HG03439 (cell line): Measurements from ENCODE around the gene SIGLECL1.

Source experiments
- ATAC-seq: cut with Tn5 transposase; IDR thresholded peaks from one replicate; pipeline ENCODE4 v1.9.1; 2021; ENCODE audit warnings: mild to moderate bottlenecking, moderate library complexity; ENCODE audit not compliant: unreplicated experiment

SIGLECL1 gene

GRCh38 chr19:51295382-51296126 lies 44.7 kb downstream of the SIGLECL1 start:
- ATAC-seq = no peak

GRCh38 chr19:51296336-51297093 lies 45.6 kb downstream of the SIGLECL1 start:
- no peak for ATAC-seq

GRCh38 chr19:51297406-51297805 lies 46.5 kb downstream of the SIGLECL1 start:
- no peak for ATAC-seq

- no peak for ATAC-seq
Observed at GRCh38 chr19:51301266-51301665, 50.4 kb downstream of the SIGLECL1 start.

- ATAC-seq = no peak
Observed at GRCh38 chr19:51305479-51305878, 54.6 kb downstream of the SIGLECL1 start.

- ATAC-seq = no peak
Observed at GRCh38 chr19:51311351-51312257, 60.7 kb downstream of the SIGLECL1 start, which contains the start of gene IGLON5. Gene IGLON5 (plus strand): TSS chr19:51311644. CDS start chr19:51311848, 204 bp downstream.

- no peak for ATAC-seq
Observed at GRCh38 chr19:51316688-51317087, 65.8 kb downstream of the SIGLECL1 start.

GRCh38 chr19:51317376-51317775 lies 66.5 kb downstream of the SIGLECL1 start:
- ATAC-seq = no peak

GRCh38 chr19:51317968-51318367 lies 67.1 kb downstream of the SIGLECL1 start:
- no peak for ATAC-seq
